ENCODE data around the gene PRDM16. TPM values are rescaled to one million over a fixed set of nuclear protein-coding genes. Genes with fewer than 3 reads are reported as not detected.
"Not testable (repeated sequence)": the region's sequence is repeated elsewhere in the genome, so short reads cannot be mapped to it uniquely, and the experiment has no call there.

The PRDM16 gene
- total RNA-seq, 1 donor from 2014 or later = 1.5 TPM

DNA sequence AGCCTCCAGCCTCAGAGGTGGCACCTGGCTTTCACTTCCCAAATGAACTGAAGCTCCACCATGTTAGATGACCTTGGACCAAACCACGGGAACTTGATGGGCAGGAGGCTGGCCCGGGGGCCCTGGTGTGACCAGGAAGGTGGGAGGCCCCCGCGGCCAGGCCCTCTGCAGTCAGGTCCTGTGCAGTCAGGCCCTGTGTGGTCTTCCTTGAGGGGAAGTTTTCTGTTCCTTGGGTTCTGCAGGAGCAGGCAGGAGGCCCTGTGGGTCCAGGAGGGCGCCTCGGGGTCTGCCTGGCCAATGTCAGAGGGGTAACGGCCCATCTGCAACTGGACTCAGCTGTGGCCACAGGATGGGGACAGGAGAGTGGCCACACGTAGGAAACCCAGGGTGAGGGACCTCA, 13.0 kb downstream of the PRDM16 start:
- no peak for DNase-seq

DNA sequence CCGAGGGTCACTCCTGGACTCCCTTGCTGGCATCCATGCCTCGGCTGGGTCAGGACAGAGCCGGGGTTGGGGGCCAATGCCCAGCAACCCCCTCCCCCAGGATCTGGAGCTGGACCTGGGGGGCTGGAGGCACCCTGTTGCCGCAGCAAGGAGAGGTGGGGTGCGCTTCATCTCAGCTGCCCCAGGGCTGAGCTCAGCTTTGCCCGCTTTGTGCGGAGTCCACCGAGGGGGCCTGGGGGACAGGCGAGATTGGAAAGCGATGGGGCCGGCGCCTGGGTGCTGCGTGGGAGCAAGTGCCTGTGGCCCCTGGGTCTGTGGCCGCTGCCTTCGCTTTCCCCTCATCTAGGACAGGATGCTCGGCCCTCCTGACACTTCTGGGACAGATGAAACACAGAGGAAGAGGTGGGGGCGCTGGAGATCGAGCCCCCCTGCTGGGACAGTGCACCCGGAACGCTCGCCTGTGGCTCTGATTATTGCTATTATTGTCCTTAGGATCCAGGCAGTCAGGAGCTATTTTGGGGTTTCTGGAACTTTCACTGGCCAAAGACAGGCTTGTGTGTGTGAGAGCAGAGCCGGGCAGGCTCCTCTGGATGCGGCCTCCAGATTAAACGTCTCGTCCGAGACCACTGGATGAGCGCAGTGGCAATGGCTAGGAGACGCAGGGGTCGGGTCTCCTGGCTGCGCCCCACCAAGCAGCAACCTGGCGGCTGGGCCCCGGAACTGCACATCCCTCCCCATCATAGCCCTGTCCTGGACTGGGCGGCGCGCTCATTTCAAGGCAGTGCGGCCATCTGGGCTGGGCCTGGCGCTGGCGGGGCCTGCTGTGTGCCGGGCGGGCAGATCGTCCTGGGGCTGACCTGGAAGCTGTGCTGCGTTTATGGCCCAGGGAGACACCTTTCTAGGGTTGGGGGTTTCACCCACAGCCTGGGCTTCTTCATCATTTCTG, 13.8 kb downstream of the PRDM16 start:
- no peak for DNase-seq

DNA sequence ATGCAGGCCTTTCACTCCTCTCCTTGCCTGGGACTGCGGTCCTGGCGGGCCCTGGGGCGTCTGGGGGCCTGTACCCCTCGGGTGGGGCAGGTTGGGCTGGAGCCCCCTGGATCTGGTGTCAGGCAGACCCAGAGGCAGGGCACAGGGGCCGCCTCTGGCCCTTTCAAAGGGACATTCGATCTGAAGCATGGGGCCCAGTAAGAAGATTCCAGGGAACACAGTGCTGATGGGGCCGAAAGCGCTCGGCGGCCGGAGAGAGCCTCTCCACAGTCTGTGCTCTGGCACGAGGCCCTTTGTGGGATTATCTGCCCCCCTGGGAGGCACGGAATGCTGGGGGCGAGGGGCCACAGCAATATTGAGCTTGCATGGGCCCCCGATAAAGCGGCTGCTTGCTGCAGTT, 15.2 kb downstream of the PRDM16 start:
- DNase-seq = no peak

DNA sequence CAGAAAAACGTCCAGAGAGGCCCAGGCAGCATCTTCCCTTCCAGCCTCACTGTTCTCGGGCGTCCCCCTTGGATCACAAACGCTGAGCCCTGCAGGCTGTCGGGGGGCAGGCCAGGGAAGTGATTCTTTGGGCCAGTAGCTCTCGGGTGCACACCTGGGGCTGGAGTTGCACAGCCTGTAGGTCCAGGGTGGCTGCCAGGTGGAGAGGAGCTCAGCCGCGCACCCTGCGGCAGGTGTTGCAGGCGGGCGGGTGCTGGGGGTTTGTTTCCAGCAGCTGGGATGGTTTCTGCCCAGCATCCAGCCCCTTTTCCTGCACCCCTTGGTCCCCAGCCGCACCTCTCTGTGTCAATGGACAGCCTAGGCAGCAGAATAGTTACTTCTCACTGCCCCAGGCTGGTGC, 15.7 kb downstream of the PRDM16 start:
- DNase-seq = no peak

DNA sequence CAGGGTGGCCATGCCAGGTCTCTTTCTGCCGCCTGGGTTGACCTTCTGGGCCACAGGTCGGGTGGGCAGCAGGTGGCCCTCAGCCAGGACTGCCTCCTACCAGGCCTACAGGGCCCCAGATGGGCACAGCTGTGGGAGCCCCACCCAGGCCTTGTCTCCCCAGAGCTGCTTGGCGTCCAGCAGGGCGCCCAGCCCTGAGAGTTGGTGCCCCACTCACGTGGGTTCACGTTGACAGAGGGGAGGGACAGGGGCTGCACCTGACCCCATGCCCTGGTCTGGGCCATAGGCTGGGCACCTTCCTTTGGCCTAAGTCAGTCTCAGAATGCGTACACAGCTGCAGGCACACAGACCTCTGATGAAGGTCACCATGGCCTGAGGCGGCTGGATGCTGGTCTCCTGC, 16.7 kb downstream of the PRDM16 start:
- no peak for DNase-seq

DNA sequence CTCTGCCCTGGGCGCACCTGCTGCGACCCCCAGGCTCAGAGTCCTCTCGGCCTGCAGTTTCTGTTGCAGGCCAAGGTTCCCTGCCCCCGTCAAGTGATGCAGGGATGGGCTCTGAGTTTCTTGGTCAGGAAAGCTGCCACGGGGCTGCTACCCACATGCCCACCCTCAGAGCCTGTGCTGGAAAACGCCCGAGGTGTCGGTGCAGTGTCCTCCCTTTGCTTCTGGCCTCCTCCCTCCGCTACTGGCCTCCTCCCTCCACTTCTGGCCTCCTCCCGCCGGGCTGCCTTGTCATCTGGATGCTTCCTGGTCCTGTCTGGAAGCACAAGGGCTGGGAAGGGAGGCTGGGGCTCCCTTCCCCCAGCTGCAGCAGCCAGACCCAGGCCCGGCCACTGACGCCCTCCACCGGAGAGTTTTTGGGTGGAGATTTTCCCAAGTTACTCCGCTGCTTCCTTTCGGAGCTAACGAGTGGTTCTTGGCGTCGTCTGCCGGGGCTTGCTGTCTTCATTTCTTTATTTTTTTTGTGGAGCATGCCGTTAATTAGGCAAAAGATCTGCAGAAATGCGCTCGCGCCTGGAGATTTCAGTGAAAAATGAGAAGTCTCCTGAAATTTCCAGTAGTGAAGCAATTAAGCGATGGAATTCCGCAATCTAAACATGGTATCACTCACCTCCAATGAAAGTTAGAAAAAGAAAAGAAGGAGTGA, 17.4 kb downstream of the PRDM16 start:
- no peak for DNase-seq

DNA sequence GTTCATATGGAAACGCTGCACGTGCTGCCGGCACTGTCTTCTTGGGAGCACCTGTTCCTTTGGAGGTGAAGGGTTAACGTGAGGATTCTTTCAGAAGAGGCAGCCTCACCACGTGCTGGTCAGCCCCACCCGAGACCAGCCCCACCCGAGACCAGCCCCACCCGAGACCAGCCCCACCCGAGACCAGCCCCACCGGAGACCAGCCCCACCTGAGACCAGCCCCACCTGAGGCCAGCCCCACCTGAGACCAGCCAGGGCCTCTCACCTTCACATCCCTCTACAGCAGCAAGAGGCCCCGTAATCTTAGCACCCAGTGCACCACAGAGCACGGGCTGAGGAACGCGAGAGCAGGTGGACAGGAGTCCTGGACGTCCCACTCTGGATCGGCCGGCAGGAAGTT, 18.0 kb downstream of the PRDM16 start:
- no peak for DNase-seq

DNA sequence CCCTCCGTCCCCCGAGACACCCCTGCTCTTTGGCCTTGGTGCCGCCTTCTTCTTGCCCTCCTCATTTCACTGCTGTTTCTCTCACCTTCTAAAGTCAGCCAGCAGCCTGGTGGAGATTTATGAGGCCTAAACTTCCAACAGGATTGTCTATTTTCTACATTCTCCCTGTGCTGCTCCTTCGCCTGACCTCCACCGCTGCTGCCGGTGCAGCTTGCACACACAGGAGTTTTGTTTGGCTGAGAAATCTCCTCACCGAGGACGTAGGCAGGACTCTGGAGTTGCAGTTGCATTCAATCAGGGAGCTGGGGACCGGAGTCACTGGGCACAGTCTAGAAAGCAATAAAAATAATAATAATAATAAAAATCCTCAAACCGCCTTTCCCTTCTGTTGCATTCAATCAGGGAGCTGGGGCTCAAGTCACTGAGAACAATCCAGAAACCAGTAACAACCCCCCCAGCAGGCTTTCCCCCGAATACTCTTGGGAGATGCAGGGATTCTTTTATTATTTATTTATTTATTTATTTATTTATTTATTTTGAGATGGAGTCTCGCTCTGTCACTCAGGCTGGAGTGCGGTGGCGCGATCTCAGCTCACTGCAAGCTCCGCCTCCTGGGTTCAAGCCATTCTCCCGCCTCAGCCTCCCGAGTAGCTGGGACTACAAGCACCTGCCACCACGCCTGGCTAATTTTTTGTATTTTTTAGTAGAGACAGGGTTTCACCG, 19.1 kb downstream of the PRDM16 start:
- not testable (repeated sequence) for DNase-seq

DNA sequence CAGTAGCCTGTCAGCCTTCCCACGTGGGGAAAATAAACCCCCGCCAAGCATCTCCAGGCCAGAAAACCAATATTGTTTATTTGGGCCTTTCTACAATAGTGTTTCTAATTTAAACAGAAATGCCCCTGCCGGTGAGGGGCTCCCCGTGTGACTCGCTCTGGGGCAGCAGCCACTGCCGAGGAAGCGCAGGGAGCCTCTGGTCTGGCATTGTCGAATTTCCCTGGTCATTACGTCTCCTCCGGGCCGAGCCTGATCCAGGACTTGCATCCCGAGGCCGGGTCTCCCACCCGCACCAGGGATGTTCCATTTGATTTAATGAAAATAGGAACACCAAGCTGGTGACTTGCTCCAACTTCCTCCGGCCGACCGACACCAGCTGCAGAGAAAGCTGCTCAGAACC, 20.5 kb downstream of the PRDM16 start:
- DNase-seq = no peak

DNA sequence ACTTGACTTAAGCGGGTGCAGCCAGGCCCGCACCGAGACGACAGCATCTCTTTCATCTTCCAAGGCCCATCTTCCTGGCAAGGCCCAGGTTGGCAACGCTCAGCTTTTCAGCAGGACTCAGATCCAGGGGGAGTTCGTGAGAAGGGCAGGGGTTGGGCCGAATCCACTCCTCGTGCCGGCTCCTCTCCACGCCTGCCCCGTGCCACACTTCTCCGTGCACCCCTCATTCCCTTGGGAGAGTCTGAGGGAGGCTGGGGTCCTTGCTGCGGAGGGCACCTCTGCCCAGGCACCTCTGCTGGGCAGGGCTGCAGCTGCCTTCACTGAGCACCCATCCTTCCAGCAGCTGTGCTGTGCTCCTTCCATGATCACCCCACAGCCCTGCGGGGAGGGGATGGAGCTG, 22.3 kb downstream of the PRDM16 start:
- no peak for DNase-seq

DNA sequence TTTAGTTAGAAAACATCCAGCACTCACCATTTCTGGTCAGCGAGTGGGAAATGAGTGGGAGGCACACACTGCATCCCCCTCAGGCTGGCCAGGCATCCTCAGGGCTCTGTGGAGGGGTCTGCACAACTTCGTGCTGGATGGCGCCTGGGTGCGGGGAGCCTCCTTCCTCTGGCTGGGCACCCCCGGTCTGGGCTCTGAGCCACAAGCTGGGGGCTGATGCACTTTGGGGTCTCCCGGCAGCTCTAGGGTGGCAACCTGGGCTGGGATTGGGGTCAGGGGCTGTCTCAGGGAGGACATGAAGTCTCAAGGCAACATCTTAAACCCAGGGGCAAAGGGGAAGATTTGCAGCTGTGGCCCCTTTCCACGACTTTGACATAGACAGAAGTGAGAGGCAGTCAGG, 23.5 kb downstream of the PRDM16 start:
- DNase-seq = no peak

DNA sequence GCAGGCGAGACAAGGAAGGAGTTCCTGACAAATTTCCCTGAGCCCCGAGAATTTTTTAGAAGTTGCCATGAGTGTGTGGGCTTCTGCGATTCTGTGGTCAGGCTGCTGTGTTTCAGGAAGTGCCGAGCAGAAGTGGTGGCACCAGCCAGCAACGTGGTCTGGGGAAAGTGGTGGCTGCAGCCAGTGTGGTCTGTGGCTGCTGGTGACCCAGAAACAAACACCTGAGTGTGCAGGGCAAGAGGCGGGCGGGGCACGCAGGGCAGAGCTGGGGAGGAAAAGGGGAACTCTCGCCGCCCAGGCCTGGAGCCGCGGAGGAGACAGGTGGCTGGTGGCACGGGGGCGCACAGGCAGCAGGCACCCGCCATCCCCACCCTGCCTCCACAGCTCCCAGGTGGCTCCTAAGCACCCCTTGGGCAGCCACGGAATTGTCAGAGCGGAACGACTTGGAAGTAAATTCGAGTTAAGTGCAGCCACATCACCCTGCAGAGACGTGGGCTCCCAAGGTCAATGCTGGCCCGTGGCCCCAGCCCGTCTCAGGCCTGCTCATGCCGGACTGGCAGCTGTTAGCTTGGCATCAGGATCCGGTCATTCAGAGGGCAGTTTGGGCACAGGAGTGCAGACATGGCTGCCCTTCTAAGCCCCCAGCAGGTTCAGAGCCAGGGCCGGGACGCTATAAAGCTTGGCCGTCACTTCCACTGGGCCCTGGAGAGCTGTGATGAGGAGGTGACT, 25.1 kb downstream of the PRDM16 start:
- DNase-seq = no peak

DNA sequence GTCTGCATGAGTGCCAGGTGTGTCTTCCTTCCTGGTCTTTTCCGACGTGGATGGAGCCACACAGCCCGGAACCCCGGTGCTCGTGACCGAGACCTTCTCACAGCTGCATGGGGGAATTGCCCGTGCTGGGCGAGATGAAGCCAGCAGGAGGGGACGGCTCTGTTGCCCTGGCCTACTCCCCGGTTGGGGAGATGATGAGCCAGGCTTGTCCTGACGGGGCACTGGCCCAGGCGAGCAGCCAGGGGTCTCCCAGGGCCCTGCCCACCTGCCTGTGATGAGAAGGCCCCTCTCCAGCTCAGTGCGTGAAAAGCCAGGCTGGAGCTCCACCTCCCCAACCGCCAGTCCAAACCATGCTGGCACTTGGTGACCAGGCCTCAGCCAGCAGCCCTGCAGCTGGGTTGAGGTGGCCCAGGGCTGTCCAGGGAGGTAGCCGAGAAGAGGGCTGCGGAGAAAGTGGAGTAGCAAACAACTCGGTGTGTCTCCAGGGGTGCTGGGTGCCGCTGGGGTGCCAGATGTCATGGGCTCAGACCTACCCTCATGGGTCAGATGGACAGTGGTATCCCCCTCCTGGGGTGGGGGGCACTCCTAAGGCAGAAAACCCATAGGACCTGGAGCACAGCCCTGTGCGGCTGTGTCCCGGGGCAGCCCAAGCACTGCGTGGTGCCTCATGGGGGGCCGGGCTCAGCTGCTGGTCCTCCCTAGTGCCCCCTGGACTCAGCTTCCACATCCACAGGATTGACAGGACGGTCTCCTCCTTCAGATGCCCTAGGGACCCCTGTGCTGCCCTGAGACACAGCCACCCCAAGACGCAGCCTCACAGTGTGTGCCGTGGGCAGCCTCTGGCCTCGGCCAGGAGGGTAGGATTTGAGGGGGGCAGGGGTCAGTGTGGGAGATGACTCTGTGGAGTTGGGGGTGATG, 26.1 kb downstream of the PRDM16 start:
- DNase-seq = no peak

DNA sequence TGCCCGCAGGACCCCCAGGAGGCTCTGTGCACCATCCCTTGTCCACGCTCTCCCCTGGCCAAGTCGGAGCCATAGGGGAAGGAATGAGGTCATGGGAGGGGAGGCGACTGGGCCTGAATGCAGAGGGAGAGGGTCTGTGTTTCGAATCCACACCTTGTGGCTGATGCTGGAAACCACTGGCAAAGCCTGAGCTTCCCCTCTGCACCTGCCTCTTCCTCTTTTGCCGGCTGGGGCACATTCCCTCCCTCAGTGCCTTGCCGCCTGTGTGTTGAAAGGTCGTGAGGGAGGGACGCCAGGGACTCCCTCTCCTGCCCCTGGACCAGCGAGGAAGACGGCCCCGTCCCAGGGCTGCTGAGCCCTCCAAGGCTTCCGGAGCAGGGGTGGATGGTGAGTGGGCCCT, 27.3 kb downstream of the PRDM16 start:
- DNase-seq = no peak

DNA sequence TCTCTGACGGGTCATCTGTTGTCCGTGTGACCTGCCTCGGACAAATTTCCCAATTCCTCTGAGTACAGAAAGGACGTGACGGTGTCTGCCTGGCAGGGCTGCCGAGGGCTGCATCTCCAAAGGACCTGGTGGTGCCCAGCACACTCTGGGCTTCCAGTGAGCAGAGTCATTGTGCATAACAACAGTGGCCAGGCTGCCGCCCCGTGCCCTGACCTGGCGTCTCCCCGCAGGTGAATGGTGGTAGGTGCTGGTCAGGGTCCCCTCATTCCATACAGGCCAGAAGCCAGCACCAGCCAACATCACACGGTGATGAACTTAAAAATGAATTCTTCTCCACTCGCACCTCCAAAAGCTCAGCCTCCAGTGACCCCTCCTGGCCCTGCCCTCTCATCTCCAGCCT, 28.2 kb downstream of the PRDM16 start:
- DNase-seq = no peak

DNA sequence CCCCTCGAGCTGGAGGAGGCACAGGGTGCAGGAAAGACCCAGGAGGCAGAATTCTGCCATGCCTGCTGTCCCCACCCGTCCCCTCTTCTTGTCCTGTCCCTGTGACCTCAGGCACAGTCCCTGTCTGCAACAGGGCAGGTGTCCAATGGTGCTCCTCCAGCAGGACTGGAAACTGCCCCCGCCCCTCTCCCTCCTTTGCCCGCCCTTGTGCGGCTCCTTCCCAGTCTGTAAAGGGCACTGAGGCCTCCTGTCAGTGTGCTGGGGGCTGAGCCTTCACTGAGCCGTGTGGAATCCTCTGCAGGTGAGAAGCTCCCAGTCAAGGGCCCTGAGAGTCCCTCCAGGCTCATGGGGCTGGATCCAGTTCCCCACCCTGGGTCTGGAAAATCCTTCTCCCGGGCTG, 28.9 kb downstream of the PRDM16 start:
- DNase-seq = no peak

DNA sequence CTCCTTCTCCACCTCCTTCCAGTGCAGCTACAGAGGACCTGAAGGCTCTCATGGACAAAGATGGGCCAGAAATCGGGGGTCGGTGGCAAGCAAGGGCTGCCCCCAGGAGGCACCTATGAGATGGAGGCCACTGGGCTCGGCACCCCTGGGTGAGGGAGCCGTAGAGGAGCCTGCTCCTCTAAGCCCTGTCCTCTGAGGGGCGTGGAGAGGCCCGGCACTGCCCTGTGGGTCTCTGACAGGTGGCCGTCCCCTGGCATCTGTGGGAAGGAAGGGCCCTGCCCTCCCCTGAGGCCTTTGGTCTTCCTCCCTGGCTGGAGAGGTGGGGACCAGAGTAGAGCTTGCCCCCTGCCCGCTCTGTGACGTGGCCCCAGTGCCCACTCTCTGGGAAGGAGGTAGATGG, 30.9 kb downstream of the PRDM16 start:
- no peak for DNase-seq

DNA sequence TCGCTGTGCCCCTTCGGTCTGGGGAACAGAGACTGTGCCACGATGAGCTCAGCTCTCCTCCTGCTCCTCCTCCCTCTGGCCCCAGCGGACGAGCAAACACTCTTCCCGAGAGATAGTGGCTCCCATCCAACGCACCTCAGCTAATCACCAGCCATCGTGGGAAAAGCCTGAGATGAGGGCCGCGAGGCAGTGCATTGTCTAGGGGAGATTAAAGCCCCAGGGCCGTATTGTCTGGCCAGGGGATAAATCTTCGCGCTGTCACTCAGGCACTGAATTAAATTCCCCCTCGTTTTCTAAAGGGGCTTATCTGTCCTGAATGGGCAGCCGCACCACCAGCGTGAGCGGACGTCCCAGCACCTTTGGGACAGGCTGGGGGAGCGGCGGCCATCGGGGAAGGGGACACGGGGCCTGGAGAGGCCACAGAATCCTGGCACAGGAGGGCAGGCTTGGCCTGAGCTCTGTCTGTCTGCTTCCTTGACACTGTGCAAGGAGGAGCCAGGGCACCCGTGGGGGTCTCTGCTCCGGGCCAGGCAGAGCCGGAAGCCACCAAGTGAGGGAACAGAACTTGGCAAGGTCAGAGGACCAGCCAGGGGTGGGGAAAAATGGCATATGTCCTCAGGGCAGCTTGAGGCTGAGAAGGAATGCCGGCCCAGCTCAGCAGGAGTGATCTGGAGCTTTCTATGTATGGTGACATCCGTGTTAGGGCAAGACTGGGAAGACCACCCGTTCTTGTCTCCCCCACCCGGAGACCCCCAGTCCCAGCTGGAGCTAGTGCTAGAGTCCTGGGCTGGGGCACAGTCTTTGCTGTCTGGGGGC, 32.3 kb downstream of the PRDM16 start:
- no peak for DNase-seq

DNA sequence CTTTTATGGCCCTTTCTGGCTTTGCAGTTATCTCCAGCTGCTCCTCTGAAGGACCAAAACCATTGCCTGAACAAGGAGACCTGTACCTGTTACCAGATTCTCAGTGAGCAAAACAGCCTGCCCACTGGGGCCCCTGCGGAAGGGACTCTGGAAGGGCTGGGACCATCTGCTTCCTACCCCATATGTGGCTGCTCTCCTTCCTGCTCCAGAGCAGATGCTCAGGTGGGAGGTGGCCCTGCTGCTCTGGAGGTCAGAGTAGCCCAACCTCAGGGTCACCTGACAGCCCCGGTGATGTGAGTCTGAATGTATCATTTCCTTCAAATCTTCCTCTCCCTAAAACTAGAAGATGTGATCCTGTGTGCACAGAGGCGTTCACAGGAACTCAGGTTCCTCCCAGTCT, 33.6 kb downstream of the PRDM16 start:
- DNase-seq = no peak

DNA sequence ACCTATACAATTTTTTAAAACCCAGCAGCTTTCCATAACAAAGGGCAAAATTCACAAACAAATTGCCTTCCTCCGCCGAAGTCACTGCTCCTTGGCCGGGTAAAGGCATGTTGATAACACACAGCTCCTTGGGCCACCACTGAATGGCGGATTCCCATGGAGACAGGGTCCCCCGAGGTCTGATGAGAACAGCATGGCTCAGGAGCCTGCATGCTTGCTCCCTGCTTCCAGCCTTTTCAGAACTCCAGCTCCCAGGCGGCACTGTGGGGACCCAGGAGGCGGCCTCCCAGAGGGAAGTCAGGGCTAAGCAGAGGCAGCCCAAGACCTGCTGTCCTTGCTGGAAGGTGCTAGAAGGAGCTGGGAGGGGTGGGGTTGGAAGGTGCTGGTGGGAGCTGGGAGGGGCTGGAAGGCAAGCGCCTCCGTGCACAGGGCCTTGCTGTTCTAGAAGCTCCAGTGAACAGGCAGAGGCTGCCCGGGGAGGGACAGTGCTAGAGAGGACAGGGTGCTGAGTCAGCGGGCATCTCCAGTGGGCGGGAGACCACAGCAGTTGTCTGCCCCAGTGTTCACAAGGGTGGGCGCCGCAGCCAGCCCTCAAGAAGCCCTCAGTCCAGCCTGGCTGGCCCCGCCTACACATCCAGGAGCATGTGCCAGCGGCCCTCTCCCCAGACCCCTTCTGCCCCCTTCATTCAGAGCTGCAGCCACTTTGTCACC, 35.1 kb downstream of the PRDM16 start:
- no peak for DNase-seq
